M059J (cell line): ENCODE data around the gene SLC5A2. TPM values are rescaled to one million over a fixed set of nuclear protein-coding genes. Genes with fewer than 3 reads are reported as not detected.

Experiments
- DNase-seq: peaks from one replicate; pipeline ENCODE4 v3.0.0-alpha.2; 2012; ENCODE audit warnings: low read depth
- total RNA-seq: library from RNA; depleted of rRNA; stranded (reverse); fragments of >200 nt; shearing (Covaris generic); gene quantifications from 2 replicates; pipeline ENCODE4 v1.2.3, GENCODE V29; 2014

SLC5A2 gene
- total RNA-seq, 1 experiment from 2014 or later = 0.10 TPM

DNA sequence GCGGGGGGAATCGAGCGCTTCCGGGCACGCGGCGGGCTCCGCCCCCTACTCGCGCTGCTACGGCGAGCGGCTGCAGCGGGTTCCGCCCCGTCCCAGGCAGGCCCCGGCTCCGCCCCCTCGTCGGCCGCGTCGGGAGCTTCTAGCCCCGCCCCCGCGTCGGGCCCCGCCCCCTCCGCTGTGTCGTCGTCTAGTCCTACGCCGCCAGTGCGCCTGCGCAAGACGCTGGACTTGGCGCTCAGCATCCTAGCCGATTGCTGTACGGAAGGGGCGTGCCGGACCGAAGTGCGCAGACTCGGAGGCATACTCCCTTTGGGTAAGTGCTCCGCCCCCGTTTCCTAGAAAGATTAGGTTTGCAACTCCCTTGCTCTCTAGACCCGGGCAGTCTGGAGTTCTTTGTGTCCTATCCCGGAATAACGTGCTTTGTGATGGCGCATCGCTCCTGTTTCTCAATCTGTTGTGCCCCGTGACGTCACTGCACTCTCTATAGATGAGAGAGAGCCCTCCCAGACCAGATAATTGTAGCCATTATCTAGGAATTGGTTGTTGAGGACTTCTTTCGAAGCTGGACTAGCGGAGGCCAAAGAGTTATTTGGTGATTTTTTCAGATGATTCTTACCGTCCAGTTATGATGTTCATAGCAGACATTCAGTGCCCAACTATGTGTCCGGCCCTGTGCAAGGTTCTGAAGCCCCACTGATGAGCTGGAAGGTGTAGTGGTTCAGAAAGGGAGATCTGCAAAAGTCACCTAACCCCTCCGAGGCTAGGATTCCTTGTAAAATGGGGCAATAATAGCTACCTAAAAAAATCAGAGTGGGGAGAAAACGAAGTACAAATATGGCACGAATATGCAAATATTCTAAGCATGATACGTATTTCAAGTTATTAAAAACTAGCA, 23.0 kb upstream of the SLC5A2 start:
- peak; percentile 98 for DNase-seq

DNA sequence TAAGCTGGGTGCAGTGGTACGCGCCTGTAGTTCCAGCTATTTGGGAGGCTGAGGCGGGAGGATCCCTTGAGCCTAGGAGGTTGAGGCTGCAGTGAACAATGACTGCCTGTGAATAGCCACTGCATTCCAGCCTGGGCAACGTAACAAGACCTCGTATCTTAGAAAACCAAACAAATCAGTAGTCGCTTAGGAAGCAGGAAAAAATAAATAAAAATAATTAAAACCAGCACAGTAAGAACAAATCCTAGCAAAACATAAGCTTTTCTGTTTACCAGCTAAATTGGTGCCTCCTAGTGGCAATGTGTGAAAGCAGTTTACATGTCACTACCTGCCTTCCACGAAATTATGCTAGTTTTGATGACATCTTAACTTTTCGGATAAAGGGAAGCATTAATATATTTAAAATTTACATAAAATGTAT, 22.3 kb upstream of the SLC5A2 start:
- DNase-seq = peak; percentile 58

- no peak for DNase-seq
Observed at GRCh38 chr16:31461201-31461920, 21.6 kb upstream of the SLC5A2 start.

- no peak for DNase-seq
Observed at GRCh38 chr16:31461921-31462804, 20.8 kb upstream of the SLC5A2 start.

DNA sequence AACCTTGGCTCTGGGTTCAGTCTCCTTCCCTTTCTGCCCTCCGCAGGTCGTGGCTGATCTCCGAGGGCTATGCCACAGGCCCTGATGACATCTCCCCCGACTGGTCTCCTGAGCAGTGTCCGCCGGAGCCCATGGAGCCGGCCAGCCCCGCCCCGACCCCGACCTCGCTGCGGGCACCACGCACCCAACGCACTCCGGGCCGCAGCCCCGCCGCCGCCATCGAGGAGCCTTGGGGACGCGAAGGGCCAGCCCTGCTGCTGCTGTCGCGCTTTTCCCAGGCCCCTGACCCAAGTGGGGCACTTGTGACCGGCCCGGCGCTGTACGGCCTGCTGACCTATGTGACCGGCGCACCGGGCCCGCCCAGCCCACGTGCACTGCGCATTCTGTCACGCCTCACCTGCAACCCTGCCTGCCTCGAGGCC, 18.6 kb upstream of the SLC5A2 start:
- DNase-seq = no peak

- no peak for DNase-seq
Observed at GRCh38 chr16:31464781-31465260, 18.1 kb upstream of the SLC5A2 start.

DNA sequence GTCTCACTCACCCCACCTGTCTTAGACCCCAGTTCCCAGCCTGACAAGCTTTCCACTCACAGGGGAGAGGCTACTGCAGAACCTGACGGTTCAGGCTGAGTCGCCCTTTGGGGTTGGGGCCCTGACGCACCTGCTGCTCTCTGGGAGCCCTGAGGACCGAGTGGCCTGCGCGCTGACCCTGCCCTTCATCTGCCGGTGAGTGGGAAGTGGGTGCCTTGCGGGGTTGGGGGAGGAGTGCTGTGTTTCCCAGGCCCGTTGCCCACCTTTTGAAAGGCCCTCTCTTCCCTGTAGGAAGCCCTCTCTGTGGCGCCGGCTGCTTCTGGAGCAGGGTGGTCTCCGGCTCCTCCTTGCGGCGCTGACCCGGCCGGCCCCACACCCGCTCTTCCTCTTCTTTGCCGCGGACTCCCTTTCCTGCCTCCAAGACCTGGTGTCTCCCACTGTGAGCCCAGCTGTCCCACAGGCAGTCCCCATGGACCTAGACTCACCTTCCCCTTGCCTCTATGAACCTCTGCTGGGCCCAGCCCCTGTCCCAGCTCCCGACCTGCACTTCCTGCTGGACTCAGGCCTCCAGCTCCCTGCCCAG, 17.0 kb upstream of the SLC5A2 start:
- DNase-seq = no peak

DNA sequence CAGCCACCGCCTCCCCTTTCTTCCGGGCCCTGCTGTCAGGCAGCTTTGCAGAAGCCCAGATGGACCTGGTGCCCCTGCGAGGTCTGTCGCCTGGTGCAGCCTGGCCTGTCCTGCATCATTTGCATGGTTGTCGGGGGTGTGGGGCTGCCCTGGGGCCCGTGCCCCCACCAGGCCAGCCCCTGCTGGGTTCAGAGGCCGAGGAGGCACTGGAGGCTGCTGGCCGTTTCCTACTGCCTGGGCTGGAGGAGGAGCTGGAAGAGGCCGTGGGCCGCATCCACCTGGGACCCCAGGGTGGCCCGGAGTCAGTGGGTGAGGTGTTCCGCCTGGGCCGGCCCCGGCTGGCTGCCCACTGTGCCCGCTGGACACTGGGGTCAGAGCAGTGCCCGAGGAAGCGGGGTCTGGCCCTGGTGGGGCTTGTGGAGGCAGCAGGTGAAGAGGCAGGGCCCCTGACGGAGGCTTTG, 16.5 kb upstream of the SLC5A2 start:
- no peak for DNase-seq

- peak; percentile 51 for DNase-seq
Observed at GRCh38 chr16:31467151-31467773, 15.7 kb upstream of the SLC5A2 start.

GRCh38 chr16:31467858-31468257, 15.1 kb upstream of the SLC5A2 start:
- DNase-seq = no peak

DNA sequence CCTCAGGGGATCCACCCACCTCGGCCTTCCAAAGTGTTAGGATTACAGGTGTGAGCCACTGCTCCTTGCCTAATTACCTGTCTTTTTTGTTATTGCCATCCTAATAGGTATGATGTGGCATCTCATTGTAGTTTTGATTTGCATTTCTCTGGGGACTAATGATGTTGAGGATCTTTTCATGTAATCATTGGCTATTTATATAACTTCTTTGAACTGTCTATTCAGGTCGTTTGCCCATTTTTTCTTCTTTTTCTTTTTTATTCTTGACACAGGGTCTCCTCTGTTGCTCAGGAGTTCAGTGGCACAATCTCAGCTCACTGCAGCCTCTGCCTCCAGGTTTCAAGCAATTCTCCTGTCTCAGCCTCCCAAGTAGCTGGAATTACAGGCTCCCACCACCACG, 12.3 kb upstream of the SLC5A2 start:
- DNase-seq = no peak

- no peak for DNase-seq
Observed at GRCh38 chr16:31471241-31471874, 11.6 kb upstream of the SLC5A2 start.

GRCh38 chr16:31471875-31472708, 10.8 kb upstream of the SLC5A2 start, which contains the start of gene TGFB1I1:
TGFB1I1 (plus strand) TSS chr16:31472152; CDS start chr16:31472189, 37 bp downstream.
- DNase-seq = peak; percentile 73

GRCh38 chr16:31472709-31473203, 10.2 kb upstream of the SLC5A2 start:
- DNase-seq = peak; percentile 54

DNA sequence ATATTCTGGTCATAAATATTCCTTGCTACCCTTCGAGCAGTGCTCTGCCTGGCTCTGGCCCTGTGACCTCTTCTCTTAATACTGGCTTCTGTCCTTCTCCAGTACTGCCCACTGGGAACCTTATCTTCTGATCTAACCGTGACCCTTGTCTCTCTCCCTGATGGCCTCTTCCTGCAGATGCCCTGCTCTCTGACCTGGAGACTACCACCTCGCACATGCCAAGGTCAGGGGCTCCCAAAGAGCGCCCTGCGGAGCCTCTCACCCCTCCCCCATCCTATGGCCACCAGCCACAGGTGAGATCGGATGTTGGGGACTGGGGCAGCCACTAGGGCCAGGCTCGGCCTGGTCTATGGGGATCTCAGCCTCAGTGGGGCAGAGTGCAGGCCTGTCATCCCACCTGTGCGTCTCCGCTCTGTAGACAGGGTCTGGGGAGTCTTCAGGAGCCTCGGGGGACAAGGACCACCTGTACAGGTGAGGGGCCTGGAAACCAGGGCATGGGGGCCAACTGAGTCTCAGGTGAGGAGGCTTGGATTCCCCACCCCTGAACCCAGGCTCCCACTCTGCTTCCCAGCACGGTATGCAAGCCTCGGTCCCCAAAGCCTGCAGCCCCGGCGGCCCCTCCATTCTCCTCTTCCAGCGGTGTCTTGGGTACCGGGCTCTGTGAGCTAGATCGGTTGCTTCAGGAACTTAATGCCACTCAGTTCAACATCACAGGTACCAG, 9.5 kb upstream of the SLC5A2 start:
- no peak for DNase-seq

DNA sequence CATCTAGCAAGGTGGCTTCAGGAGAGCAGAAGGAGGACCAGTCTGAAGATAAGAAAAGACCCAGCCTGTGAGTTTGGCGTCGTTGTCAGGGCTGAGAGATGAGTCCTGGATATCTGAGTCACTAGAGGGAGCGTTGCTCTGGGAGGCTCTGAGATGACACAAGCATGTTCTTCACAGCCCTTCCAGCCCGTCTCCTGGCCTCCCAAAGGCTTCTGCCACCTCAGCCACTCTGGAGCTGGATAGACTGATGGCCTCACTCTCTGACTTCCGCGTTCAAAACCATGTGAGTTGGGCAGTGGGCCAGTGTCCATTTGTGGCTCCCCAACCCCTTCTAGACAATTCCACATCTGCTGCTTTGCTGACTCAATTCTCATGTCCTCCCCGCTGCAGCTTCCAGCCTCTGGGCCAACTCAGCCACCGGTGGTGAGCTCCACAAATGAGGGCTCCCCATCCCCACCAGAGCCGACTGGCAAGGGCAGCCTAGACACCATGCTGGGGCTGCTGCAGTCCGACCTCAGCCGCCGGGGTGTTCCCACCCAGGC, 8.7 kb upstream of the SLC5A2 start:
- DNase-seq = no peak

DNA sequence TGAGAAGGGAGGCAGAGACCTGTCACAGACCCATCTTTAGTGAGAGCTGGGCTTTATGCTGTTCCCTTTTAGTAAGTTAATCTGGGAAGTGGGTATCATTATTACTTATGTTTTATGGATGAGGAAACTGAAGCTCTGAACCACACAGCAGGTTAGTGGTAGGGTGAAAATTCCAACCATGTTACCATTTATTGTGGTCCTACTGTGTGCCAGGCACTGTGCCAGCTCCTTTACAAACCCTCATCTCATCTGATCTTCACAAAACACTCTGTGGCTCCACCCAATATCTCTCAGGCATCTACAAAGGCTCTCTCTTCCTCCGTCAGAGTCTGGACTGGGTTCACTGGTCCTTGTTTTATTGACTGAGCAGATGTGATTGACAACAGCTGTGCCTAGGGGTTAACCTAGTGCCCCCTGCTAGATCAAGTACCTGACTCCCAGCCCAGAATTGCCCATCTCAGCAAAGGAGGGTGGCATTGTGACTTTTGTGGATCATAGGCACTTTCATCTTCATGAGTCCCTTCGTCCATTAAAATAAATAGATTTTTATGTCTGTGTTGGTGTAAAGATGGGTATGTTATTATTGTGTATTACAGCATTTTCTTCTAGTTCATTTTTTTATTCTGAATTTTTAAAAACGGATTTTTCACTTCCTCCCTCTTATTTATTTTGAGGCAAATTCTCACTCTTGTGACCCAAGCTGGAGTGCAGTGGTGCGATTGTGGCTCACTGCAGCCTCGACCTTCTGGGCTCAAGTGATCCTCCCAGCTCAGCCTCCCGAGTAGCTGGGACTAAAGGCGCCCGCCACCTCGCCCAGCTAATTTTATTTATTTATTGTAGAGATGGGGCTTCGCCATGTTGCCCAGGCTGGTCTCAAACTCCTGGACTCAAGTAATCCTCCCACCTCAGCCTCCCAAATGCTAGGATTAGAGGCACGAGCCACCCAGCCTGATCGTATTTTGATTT, 7.9 kb upstream of the SLC5A2 start:
- no peak for DNase-seq
